ENCODE data around the gene CDH23.

DNA sequence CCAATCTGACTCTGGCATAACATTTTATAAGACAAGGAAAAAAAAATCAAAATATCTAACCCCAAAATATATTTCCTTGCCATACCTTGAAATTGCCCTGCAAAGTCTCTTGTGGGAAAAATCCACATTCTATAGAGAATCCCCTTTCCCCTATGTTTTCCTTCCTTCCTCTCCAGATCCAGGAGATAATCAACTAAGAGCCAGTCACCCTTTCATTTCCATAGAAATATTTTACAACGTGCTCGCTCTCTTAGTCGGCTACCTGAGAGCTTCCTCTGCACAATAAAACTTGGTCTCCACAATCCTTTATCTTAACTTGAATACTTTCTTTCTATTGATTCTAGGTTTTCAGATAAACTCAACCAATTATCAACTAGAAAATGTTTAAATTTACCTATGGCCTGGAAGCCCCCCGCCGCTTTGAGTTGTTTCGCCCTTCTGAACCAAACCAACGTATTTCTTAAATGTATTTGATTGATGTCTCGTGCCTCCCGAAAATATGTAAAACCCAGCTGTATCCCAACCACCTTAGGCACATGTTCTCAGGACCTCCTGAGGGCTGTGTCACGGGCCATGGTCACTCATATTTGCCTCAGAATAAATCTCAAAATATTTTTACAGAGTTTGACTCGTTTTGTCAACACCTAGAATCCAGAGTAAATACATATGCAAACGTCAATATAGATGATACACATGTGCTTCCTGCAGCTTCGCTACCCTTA, 453.5 kb downstream of the CDH23 start:
- TF ChIP-seq HDAC2 (IDR thresholded peaks at IDR 0.05; ENCODE audit: borderline replicate concordance in 1 of 2, low read depth in 2 of 2, low read length in 2 of 2): no peak
- TF ChIP-seq EGR1 (IDR thresholded peaks at IDR 0.05; ENCODE audit: borderline replicate concordance, low read depth, low read length): no peak
- TF ChIP-seq, protein P1, sequence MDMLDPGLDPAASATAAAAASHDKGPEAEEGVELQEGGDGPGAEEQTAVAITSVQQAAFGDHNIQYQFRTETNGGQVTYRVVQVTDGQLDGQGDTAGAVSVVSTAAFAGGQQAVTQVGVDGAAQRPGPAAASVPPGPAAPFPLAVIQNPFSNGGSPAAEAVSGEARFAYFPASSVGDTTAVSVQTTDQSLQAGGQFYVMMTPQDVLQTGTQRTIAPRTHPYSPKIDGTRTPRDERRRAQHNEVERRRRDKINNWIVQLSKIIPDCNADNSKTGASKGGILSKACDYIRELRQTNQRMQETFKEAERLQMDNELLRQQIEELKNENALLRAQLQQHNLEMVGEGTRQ (IDR thresholded peaks at IDR 0.05; ENCODE audit: low read length): no peak
- TF ChIP-seq EZH2 (IDR thresholded peaks at IDR 0.05; ENCODE audit: low read depth, low read length, severe bottlenecking): no peak
- TF ChIP-seq POLR2A (IDR thresholded peaks at IDR 0.05; ENCODE audit: control extremely low read depth in 1 of 2, low read depth in 2 of 2, low read length in 2 of 2): no peak
- TF ChIP-seq, protein P2, sequence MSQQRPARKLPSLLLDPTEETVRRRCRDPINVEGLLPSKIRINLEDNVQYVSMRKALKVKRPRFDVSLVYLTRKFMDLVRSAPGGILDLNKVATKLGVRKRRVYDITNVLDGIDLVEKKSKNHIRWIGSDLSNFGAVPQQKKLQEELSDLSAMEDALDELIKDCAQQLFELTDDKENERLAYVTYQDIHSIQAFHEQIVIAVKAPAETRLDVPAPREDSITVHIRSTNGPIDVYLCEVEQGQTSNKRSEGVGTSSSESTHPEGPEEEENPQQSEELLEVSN (IDR thresholded peaks at IDR 0.05): no peak
- no peak for TF ChIP-seq GABPA (IDR thresholded peaks at IDR 0.05; ENCODE audit: borderline replicate concordance, insufficient read depth, low read length)
